ENCODE results near the gene RADX.
A peak's percentile ranks its signal among the peaks of the same experiment; 100 is the strongest.

The RADX gene

GRCh38 chrX:106672527-106672926 is 60.7 kb downstream of the RADX start:
- H3K4me3 ChIP-seq (replicated peaks in 1 of 2; ENCODE audit: low read depth in 2 of 2, low read length in 2 of 2), result no peak overlapping the region
- DNase-seq (ENCODE audit: low read depth in 2 of 2), result no peak
- TF ChIP-seq CTCF (IDR thresholded peaks at IDR 0.05; ENCODE audit: low read depth, low read length), result no peak

- TF ChIP-seq CTCF (IDR thresholded peaks at IDR 0.05; ENCODE audit: low read depth, low read length), result no peak
- no peak for DNase-seq (ENCODE audit: low read depth in 2 of 2)
- H3K4me3 ChIP-seq (replicated peaks in 1 of 2; ENCODE audit: low read depth in 2 of 2, low read length in 2 of 2), result no peak overlapping the region
Measured at GRCh38 chrX:106680716-106681115, 68.9 kb downstream of the RADX start.

GRCh38 chrX:106684207-106684606 is 72.4 kb downstream of the RADX start:
- no peak for TF ChIP-seq CTCF (IDR thresholded peaks at IDR 0.05; ENCODE audit: low read depth, low read length)
- DNase-seq (ENCODE audit: low read depth in 2 of 2), result no peak
- no peak overlapping the region for H3K4me3 ChIP-seq (replicated peaks in 1 of 2; ENCODE audit: low read depth in 2 of 2, low read length in 2 of 2)

GRCh38 chrX:106692425-106693065 is 80.8 kb downstream of the RADX start:
- TF ChIP-seq CTCF (IDR thresholded peaks at IDR 0.05; ENCODE audit: low read depth, low read length), result no peak
- DNase-seq (ENCODE audit: low read depth in 2 of 2), result no peak
- H3K4me3 ChIP-seq (replicated peaks in 1 of 2; ENCODE audit: low read depth in 2 of 2, low read length in 2 of 2), result no peak overlapping the region

GRCh38 chrX:106696502-106696901 is 84.7 kb downstream of the RADX start:
- H3K4me3 ChIP-seq (replicated peaks in 1 of 2; ENCODE audit: low read depth in 2 of 2, low read length in 2 of 2), result no peak overlapping the region
- DNase-seq (ENCODE audit: low read depth in 2 of 2), result no peak
- TF ChIP-seq CTCF (IDR thresholded peaks at IDR 0.05; ENCODE audit: low read depth, low read length), result no peak

- no peak for TF ChIP-seq CTCF (IDR thresholded peaks at IDR 0.05; ENCODE audit: low read depth, low read length)
- no peak overlapping the region for H3K4me3 ChIP-seq (replicated peaks in 1 of 2; ENCODE audit: low read depth in 2 of 2, low read length in 2 of 2)
- DNase-seq (ENCODE audit: low read depth in 2 of 2), result peak; percentile 12 to 48
Measured at GRCh38 chrX:106698693-106699092, 86.9 kb downstream of the RADX start.

GRCh38 chrX:106702636-106703035 is 90.9 kb downstream of the RADX start:
- no peak for DNase-seq (ENCODE audit: low read depth in 2 of 2)
- no peak overlapping the region for H3K4me3 ChIP-seq (replicated peaks in 1 of 2; ENCODE audit: low read depth in 2 of 2, low read length in 2 of 2)
- TF ChIP-seq CTCF (IDR thresholded peaks at IDR 0.05; ENCODE audit: low read depth, low read length), result no peak

Measured in cardiac fibroblast (primary cell).